HL-60/S4 (cell line): ENCODE measurements around the gene ELOVL4.

Experiments used
- in situ Hi-C: fragments of 300-500 bp; cut with MboI; formaldehyde crosslinking; loops from 2 replicates; pipeline ENCODE4 v1.14.3; 2022; ENCODE audit warnings: low sequenced_read_pairs

ELOVL4 gene

GRCh38 chr6:79947191-79948186 is at the start of gene ELOVL4:
Gene ELOVL4, minus strand, starts transcription at chr6:79947553. Its CDS starts 274 bp downstream, at chr6:79947279.
- in situ Hi-C loops: no loop called here

GRCh38 chr6:79993911-79994309 is 46.6 kb upstream of the ELOVL4 start:
- in situ Hi-C loops: no loop called here

- in situ Hi-C loops: no loop called here
Measured at GRCh38 chr6:79993012-79993910, 45.9 kb upstream of the ELOVL4 start.

- in situ Hi-C loops: no loop called here
Measured at GRCh38 chr6:79989641-79990040, 42.3 kb upstream of the ELOVL4 start.

- in situ Hi-C loops: no loop called here
Measured at GRCh38 chr6:79985128-79985527, 37.8 kb upstream of the ELOVL4 start.

- in situ Hi-C loops: no loop called here
Measured at GRCh38 chr6:79984261-79984660, 36.9 kb upstream of the ELOVL4 start.

- in situ Hi-C loops: no loop called here
Measured at GRCh38 chr6:79981652-79982051, 34.3 kb upstream of the ELOVL4 start.

- in situ Hi-C loops: no loop called here
Measured at GRCh38 chr6:79971193-79971592, 23.8 kb upstream of the ELOVL4 start.

GRCh38 chr6:79969784-79970183 is 22.4 kb upstream of the ELOVL4 start:
- in situ Hi-C loops: no loop called here

- in situ Hi-C loops: no loop called here
Measured at GRCh38 chr6:79967178-79967577, 19.8 kb upstream of the ELOVL4 start.

GRCh38 chr6:79964607-79965081 is 17.3 kb upstream of the ELOVL4 start:
- in situ Hi-C loops: no loop called here

GRCh38 chr6:79954849-79955248 is 7.5 kb upstream of the ELOVL4 start:
- in situ Hi-C loops: loop anchor here (10.0 kb wide), 1 partner anchor 130 kb away; no protein-coding TSS in a partner anchor

- in situ Hi-C loops: no loop called here
Measured at GRCh38 chr6:79949233-79949632, 1.9 kb upstream of the ELOVL4 start.

- in situ Hi-C loops: no loop called here
Measured at GRCh38 chr6:79946272-79947190, 822 bp downstream of the ELOVL4 start.

GRCh38 chr6:79943133-79943532 is 4.2 kb downstream of the ELOVL4 start:
- in situ Hi-C loops: no loop called here

- in situ Hi-C loops: no loop called here
Measured at GRCh38 chr6:79941489-79942151, 5.7 kb downstream of the ELOVL4 start.

GRCh38 chr6:79928478-79928998 is 18.8 kb downstream of the ELOVL4 start:
- in situ Hi-C loops: no loop called here

GRCh38 chr6:79927758-79928157 is 19.6 kb downstream of the ELOVL4 start:
- in situ Hi-C loops: no loop called here

GRCh38 chr6:79923270-79923669 is 24.1 kb downstream of the ELOVL4 start:
- in situ Hi-C loops: no loop called here
